H1 (cell line): Measurements from ENCODE around the gene MMS22L. TPM values are rescaled to one million over a fixed set of nuclear protein-coding genes. Genes with fewer than 3 reads are reported as not detected.

Experiments used
- CTCF ChIA-PET: fragments of 300-600 bp; sonication (Branson Sonifier 250); formaldehyde crosslinking; loops from one replicate; lab custom pipeline; 2021; ENCODE audit not compliant: partially characterized antibody; lab: Charles Lee
- POLR2A ChIA-PET: fragments of 300-600 bp; sonication (Branson Sonifier 250); formaldehyde crosslinking; loops from one replicate; lab custom pipeline; 2021; ENCODE audit warnings: inconsistent platforms; ENCODE audit not compliant: partially characterized antibody; lab: Charles Lee
- DNase-seq, 2 experiments: peaks; one replicate each; pipeline versions ENCODE4 v3.0.0 to v3.0.0-alpha.2; 2010 to 2022; ENCODE audit warnings: low spot score in 2 of 2, low read depth in 1 of 2, mixed read lengths in 1 of 2
- FAIRE-seq: peaks from 2 replicates; lab custom pipeline; 2011; peaks lifted over from hg19 to GRCh38; lab: Jason Lieb, UNC
- H2AFZ ChIP-seq: 2 replicates; pipeline ENCODE4 v1.8.1; 2012; ENCODE audit warnings: low read length, inconsistent platforms
- H2AK5ac ChIP-seq: 2 replicates; pipeline ENCODE4 v1.6.1; 2013; ENCODE audit warnings: low read depth, low read length
- H2BK120ac ChIP-seq: replicated peaks from 2 replicates; pipeline ENCODE3; 2013; ENCODE audit warnings: low read depth, low read length, inconsistent platforms
- H2BK12ac ChIP-seq: 2 replicates; pipeline ENCODE4 v1.6.1; 2013; ENCODE audit warnings: low read depth, low read length
- H2BK15ac ChIP-seq: 2 replicates; pipeline ENCODE4 v1.6.1; 2013; ENCODE audit warnings: low read length
- H2BK20ac ChIP-seq: 2 replicates; pipeline ENCODE4 v1.6.1; 2013; ENCODE audit warnings: low read length
- H2BK5ac ChIP-seq: 2 replicates; pipeline ENCODE4 v1.6.1; 2013; ENCODE audit warnings: low read depth, low read length
- H3K14ac ChIP-seq: 2 replicates; pipeline ENCODE4 v1.6.1; 2013; ENCODE audit warnings: inconsistent platforms; ENCODE audit not compliant: insufficient read length
- H3K18ac ChIP-seq: 2 replicates; pipeline ENCODE4 v1.6.1; 2013; ENCODE audit warnings: low read length; ENCODE audit errors: extremely low read depth
- H3K23ac ChIP-seq: 2 replicates; pipeline ENCODE4 v1.6.1; 2013; ENCODE audit warnings: inconsistent platforms; ENCODE audit not compliant: insufficient read length
- H3K23me2 ChIP-seq: 2 replicates; pipeline ENCODE4 v1.6.1; 2013; ENCODE audit warnings: low read depth, low read length
- H3K27ac ChIP-seq: 2 replicates; pipeline ENCODE4 v1.6.1; 2011; ENCODE audit warnings: low read depth, low read length, inconsistent platforms
- H3K27me3 ChIP-seq, 4 experiments: replicated peaks in 1 of 4; 1 replicate in 1 of 4; 2 replicates in 3 of 4; pipeline versions ENCODE4 v1.6.1 to v1.8.1; 2011 to 2013; ENCODE audit warnings: low read length in 3 of 4, mild to moderate bottlenecking in 3 of 4, inconsistent platforms in 2 of 4, mixed read lengths in 2 of 4, moderate library complexity in 1 of 4; ENCODE audit not compliant: control insufficient read depth in 3 of 4, insufficient read depth in 3 of 4; ENCODE audit errors: extremely low read depth in 1 of 4
- H3K36me3 ChIP-seq, 4 experiments: 2 replicates each; pipeline versions ENCODE4 v1.6.1 to v1.8.1; 2011 to 2013; ENCODE audit warnings: mild to moderate bottlenecking in 4 of 4, low read length in 3 of 4, moderate library complexity in 2 of 4, control low read depth in 1 of 4, inconsistent platforms in 1 of 4; ENCODE audit not compliant: insufficient read depth in 4 of 4, control insufficient read depth in 2 of 4
- H3K4ac ChIP-seq: replicated peaks from 2 replicates; pipeline ENCODE3; 2013; ENCODE audit warnings: low read length, low read depth, mixed read lengths, inconsistent platforms; ENCODE audit not compliant: insufficient read length
- H3K4me1 ChIP-seq, 4 experiments: replicated peaks in 1 of 4; 1 replicate in 1 of 4; 2 replicates in 3 of 4; pipeline versions ENCODE4 v1.6.1 to v1.8.1; 2011 to 2013; ENCODE audit warnings: low read length in 3 of 4, inconsistent platforms in 2 of 4, mixed read lengths in 1 of 4; ENCODE audit not compliant: insufficient read depth in 4 of 4, control insufficient read depth in 3 of 4
- H3K4me2 ChIP-seq, 2 experiments: 2 replicates each; pipeline versions ENCODE4 v1.6.1 to v1.8.1; 2011 to 2013; ENCODE audit warnings: low read depth in 2 of 2, low read length in 2 of 2, control low read depth in 1 of 2, inconsistent platforms in 1 of 2, mild to moderate bottlenecking in 1 of 2; ENCODE audit not compliant: insufficient read depth in 1 of 2
- H3K4me3 ChIP-seq, 4 experiments: fragments of 200-600, 300-600 bp in 1 of 4; sonication (generic), shearing (Covaris generic), sonication (Bioruptor Twin) in 1 of 4; 2 replicates each; pipeline versions ENCODE4 v1.5.1 to v1.8.1; 2011 to 2016; ENCODE audit warnings: low read length in 4 of 4, low read depth in 3 of 4, control low read depth in 2 of 4, inconsistent platforms in 2 of 4, mild to moderate bottlenecking in 2 of 4, mixed read lengths in 1 of 4, moderate library complexity in 1 of 4; ENCODE audit not compliant: insufficient read depth in 2 of 4; ENCODE audit errors: extremely low read depth in 1 of 4
- H3K56ac ChIP-seq: replicated peaks from 2 replicates; pipeline ENCODE3; 2013; ENCODE audit warnings: low read depth, mild to moderate bottlenecking, mixed read lengths, low read length, inconsistent platforms; ENCODE audit not compliant: insufficient read length
- H3K79me1 ChIP-seq: 2 replicates; pipeline ENCODE4 v1.6.1; 2013; ENCODE audit warnings: low read depth, low read length, control low read depth
- H3K79me2 ChIP-seq, 2 experiments: 2 replicates each; pipeline versions ENCODE4 v1.6.1 to v1.8.1; 2012 to 2013; ENCODE audit warnings: low read length in 2 of 2, mild to moderate bottlenecking in 2 of 2, inconsistent platforms in 1 of 2; ENCODE audit not compliant: insufficient read depth in 2 of 2, control insufficient read depth in 1 of 2
- H3K9ac ChIP-seq, 4 experiments: replicated peaks in 1 of 4; 1 replicate in 1 of 4; 2 replicates in 3 of 4; pipeline versions ENCODE4 v1.6.1 to v1.8.1; 2011 to 2013; ENCODE audit warnings: low read depth in 3 of 4, low read length in 3 of 4, control low read depth in 2 of 4, mild to moderate bottlenecking in 2 of 4, moderate library complexity in 2 of 4, inconsistent platforms in 1 of 4; ENCODE audit errors: extremely low read depth in 1 of 4
- H3K9me3 ChIP-seq, 2 experiments: 2 replicates each; pipeline versions ENCODE4 v1.6.1 to v1.8.1; 2012 to 2013; ENCODE audit warnings: mild to moderate bottlenecking in 2 of 2, moderate library complexity in 2 of 2, control low read depth in 1 of 2, inconsistent platforms in 1 of 2, low read depth in 1 of 2, low read length in 1 of 2, mixed read lengths in 1 of 2; ENCODE audit not compliant: insufficient read depth in 2 of 2
- H4K20me1 ChIP-seq, 2 experiments: replicated peaks in 1 of 2; 2 replicates each; pipeline versions ENCODE3 to v1.8.1; 2011 to 2013; ENCODE audit warnings: inconsistent platforms in 2 of 2, low read length in 2 of 2, mild to moderate bottlenecking in 1 of 2; ENCODE audit not compliant: insufficient read depth in 2 of 2, control insufficient read depth in 1 of 2
- H4K5ac ChIP-seq: 2 replicates; pipeline ENCODE4 v1.6.1; 2013; ENCODE audit warnings: low read length, low read depth, mixed read lengths, inconsistent platforms; ENCODE audit not compliant: insufficient read length
- H4K8ac ChIP-seq: 2 replicates; pipeline ENCODE4 v1.8.0; 2013; ENCODE audit warnings: mild to moderate bottlenecking, moderate library complexity, low read length, inconsistent platforms; ENCODE audit not compliant: insufficient read depth; ENCODE audit errors: extremely low read depth
- H4K91ac ChIP-seq: replicated peaks from 2 replicates; pipeline ENCODE3; 2013; ENCODE audit warnings: low read length, mixed read lengths, inconsistent platforms; ENCODE audit not compliant: insufficient read length
- BRCA1 ChIP-seq: IDR thresholded peaks from 2 replicates; pipeline ENCODE4 v1.6.1; 2012; ENCODE audit warnings: low read depth, low read length, improper control_type of control experiment
- CREB1 ChIP-seq: IDR thresholded peaks from 2 replicates; pipeline ENCODE4 v1.6.1; 2012; ENCODE audit warnings: inconsistent platforms
- GTF2F1 ChIP-seq: IDR thresholded peaks from 2 replicates; pipeline ENCODE4 v1.6.1; 2012; ENCODE audit warnings: low read depth, low read length, improper control_type of control experiment, borderline replicate concordance
- polyA plus RNA-seq, 7 experiments: library from polyadenylated mRNA; depleted of rRNA in 3 of 7; stranded (reverse) in 5 of 7; unstranded in 2 of 7; fragments of >200 nt in 5 of 7; fragments of 200-250 nt in 2 of 7; gene quantifications; 1 replicate in 5 of 7; 2 replicates in 1 of 7; 4 replicates in 1 of 7; pipeline versions ENCODE4 v1.2.1 to v1.2.3, GENCODE V29; 2011 to 2013; ENCODE audit warnings: missing spikeins in 2 of 7, mixed read lengths in 2 of 7
- total RNA-seq: library from RNA; stranded (reverse); fragmentation: NEBNext Ultra II Directional; extraction: Animal tissue kit (Norgen Biotek cat#: 25700); gene quantifications from 2 replicates; pipeline ENCODE4 v1.2.1, GENCODE V29; 2021
- TF ChIP-seq, protein P1 (sequence below): IDR thresholded peaks from 2 replicates; pipeline ENCODE4 v1.6.1; 2012; ENCODE audit warnings: low read length, inconsistent platforms

Gene MMS22L
- total and polyA plus RNA-seq, 2 of the 8 experiments (the other 6 are each of a cell fraction or from before 2014, with no cell fraction given), result 11.1 to 32.6 TPM

DNA sequence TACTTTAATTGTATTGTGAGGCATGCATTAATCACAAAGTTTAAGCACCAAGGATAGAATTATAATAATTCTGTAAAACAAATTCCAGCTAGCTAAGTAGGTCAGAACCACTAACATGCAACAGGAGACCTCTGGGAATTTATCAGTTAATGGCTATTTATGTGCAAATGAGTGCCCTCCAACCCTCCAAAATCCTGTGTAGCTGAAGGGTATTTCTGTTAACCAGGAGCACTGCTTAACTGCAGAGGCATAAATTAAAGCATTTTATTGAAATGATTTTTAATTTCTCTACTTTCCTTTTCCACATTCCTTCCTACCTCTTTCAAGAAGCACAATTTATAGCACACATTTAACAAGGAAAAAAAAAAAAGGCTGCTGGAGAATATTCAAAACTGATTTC lies 77.0 kb downstream of the MMS22L start:
- POLR2A ChIA-PET, result no interaction called here
- no peak overlapping the region for H3K18ac ChIP-seq
- TF ChIP-seq, protein P1, sequence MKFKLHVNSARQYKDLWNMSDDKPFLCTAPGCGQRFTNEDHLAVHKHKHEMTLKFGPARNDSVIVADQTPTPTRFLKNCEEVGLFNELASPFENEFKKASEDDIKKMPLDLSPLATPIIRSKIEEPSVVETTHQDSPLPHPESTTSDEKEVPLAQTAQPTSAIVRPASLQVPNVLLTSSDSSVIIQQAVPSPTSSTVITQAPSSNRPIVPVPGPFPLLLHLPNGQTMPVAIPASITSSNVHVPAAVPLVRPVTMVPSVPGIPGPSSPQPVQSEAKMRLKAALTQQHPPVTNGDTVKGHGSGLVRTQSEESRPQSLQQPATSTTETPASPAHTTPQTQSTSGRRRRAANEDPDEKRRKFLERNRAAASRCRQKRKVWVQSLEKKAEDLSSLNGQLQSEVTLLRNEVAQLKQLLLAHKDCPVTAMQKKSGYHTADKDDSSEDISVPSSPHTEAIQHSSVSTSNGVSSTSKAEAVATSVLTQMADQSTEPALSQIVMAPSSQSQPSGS, result no peak
- TF ChIP-seq BRCA1, result no peak
- TF ChIP-seq GTF2F1, result no peak
- TF ChIP-seq CREB1, result no peak

More for the DNA sequence above, 77.0 kb downstream of the MMS22L start:
- no peak overlapping the region for H2BK20ac ChIP-seq
- no peak overlapping the region for H2AFZ ChIP-seq
- DNase-seq (no peak), FAIRE-seq (no peak)
- H4K8ac ChIP-seq, result no peak overlapping the region
- no peaks in the 10 kb centered on the region for H3K27me3 ChIP-seq
- CTCF ChIA-PET, result interaction anchor here (1.2 to 3.5 kb wide), 2 partner anchors 10 to 17 kb away, joined by 6 to 27 read pairs; no protein-coding TSS in a partner anchor
- no peaks in the 10 kb centered on the region for H3K36me3 ChIP-seq
- H2AK5ac ChIP-seq, result no peak overlapping the region
- peak overlapping the region in 1 of 2 experiments; percentile 31; a peak in 1 of 4 replicates for H3K4me2 ChIP-seq
- peaks cover 0 to 2% of the 10 kb centered on the region in 2 experiments for H4K20me1 ChIP-seq
- no peak overlapping the region for H2BK5ac ChIP-seq
- no peak overlapping the region for H3K4me3 ChIP-seq
- no peaks in the 10 kb centered on the region for H3K23me2 ChIP-seq
- H4K91ac ChIP-seq, result no peak overlapping the region
- H3K56ac ChIP-seq, result no peak overlapping the region
- no peak overlapping the region for H4K5ac ChIP-seq
- peaks cover 0 to 13% of the 10 kb centered on the region in 2 experiments; a peak in 2 of 4 replicates for H3K79me2 ChIP-seq
- no peak overlapping the region for H2BK15ac ChIP-seq
- H3K23ac ChIP-seq, result no peak overlapping the region
- H3K4ac ChIP-seq, result no peak overlapping the region
- H3K4me1 ChIP-seq, result peaks cover 0 to 3% (median 0%) of the 10 kb centered on the region in 4 experiments; a peak in 2 of 7 replicates
- H2BK120ac ChIP-seq, result no peak overlapping the region
- H3K14ac ChIP-seq, result no peak overlapping the region
- no peak overlapping the region for H3K9ac ChIP-seq
- no peak overlapping the region for H3K27ac ChIP-seq
- no peaks in the 10 kb centered on the region; the same call in 1 of the 2 replicates for H3K79me1 ChIP-seq
- no peaks in the 10 kb centered on the region for H3K9me3 ChIP-seq
- H2BK12ac ChIP-seq, result no peak overlapping the region
